ENCODE results near the gene TTC39C.
"Not testable (repeated sequence)": the region's sequence is repeated elsewhere in the genome, so short reads cannot be mapped to it uniquely, and the experiment has no call there.

The TTC39C gene

GRCh38 chr18:24073791-24074190 lies 59.2 kb downstream of the TTC39C start:
- TF ChIP-seq FOXP2 (optimal IDR thresholded peaks at IDR 0.05; ENCODE audit: control extremely low read depth, extremely low read length, insufficient read depth) (no peak), POLR2AphosphoS5 (IDR thresholded peaks at IDR 0.05; ENCODE audit: borderline replicate concordance, low read depth, low read length) (no peak), EZH2 (IDR thresholded peaks at IDR 0.05) (no peak)
- Histone ChIP-seq H3K4me3 (no peak overlapping the region), H3K36me3 (ENCODE audit: insufficient read depth, low read length) (0 out of 2 replicates have a peak, but pooled peaks cover 2% of the 10 kb centered on the region), H3K9ac (ENCODE audit: insufficient read length) (no peak overlapping the region), H3K9me3 (ENCODE audit: low read depth, low read length) (no peaks in the 10 kb centered on the region), H3K27ac (no peak overlapping the region)
- no peak for DNase-seq (ENCODE audit: low read depth, low spot score)

- H3K4me3 ChIP-seq; H3K36me3 ChIP-seq (ENCODE audit: insufficient read depth, low read length): not testable (repeated sequence)
Measured at GRCh38 chr18:24074757-24075156, 60.2 kb downstream of the TTC39C start.

GRCh38 chr18:24075767-24076597 lies 61.4 kb downstream of the TTC39C start:
- TF ChIP-seq POLR2AphosphoS5 (IDR thresholded peaks at IDR 0.05; ENCODE audit: borderline replicate concordance, low read depth, low read length) (no peak), FOXP2 (optimal IDR thresholded peaks at IDR 0.05; ENCODE audit: control extremely low read depth, extremely low read length, insufficient read depth) (no peak), EZH2 (IDR thresholded peaks at IDR 0.05) (no peak)
- Histone ChIP-seq H3K27ac (no peak overlapping the region), H3K4me3 (no peak overlapping the region), H3K36me3 (ENCODE audit: insufficient read depth, low read length) (peaks cover 4% of the 10 kb centered on the region; the same call in 1 of the 2 replicates), H3K9me3 (ENCODE audit: low read depth, low read length) (no peaks in the 10 kb centered on the region), H3K9ac (ENCODE audit: insufficient read length) (no peak overlapping the region)
- DNase-seq (ENCODE audit: low read depth, low spot score), result no peak

More at GRCh38 chr18:24074757-24075156, 60.2 kb downstream of the TTC39C start:
- H3K27ac ChIP-seq; H3K9ac ChIP-seq (ENCODE audit: insufficient read length); H3K9me3 ChIP-seq (ENCODE audit: low read depth, low read length); DNase-seq (ENCODE audit: low read depth, low spot score): not testable (repeated sequence)

DNA sequence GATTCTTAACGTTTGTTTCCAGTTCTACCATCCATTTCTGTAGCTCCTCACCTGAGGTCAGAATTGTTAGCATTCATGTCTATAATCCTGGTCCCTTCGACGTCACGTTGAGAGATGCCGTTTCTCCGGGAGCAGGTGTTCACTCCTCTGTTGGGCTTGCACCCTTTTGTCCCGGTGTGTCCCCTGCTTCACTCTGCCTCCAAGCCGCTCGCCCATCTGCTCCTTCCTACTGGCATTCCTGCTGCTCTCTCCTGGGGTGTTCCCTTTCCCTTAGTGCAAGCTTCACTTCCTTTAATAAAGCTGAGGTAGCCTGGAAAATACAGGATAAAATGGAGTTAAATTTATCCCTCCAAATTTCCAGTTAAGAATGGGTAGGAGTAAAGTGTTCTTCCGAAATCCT lies 62.4 kb downstream of the TTC39C start:
- Histone ChIP-seq H3K9me3 (ENCODE audit: low read depth, low read length) (no peaks in the 10 kb centered on the region), H3K4me3 (no peak overlapping the region), H3K27ac (no peak overlapping the region), H3K9ac (ENCODE audit: insufficient read length) (no peak overlapping the region), H3K36me3 (ENCODE audit: insufficient read depth, low read length) (peaks cover 4% of the 10 kb centered on the region; the same call in 1 of the 2 replicates)
- TF ChIP-seq POLR2AphosphoS5 (IDR thresholded peaks at IDR 0.05; ENCODE audit: borderline replicate concordance, low read depth, low read length), result no peak
- TF ChIP-seq FOXP2 (optimal IDR thresholded peaks at IDR 0.05; ENCODE audit: control extremely low read depth, extremely low read length, insufficient read depth), result no peak
- no peak for TF ChIP-seq EZH2 (IDR thresholded peaks at IDR 0.05)
- DNase-seq (ENCODE audit: low read depth, low spot score), result no peak

DNA sequence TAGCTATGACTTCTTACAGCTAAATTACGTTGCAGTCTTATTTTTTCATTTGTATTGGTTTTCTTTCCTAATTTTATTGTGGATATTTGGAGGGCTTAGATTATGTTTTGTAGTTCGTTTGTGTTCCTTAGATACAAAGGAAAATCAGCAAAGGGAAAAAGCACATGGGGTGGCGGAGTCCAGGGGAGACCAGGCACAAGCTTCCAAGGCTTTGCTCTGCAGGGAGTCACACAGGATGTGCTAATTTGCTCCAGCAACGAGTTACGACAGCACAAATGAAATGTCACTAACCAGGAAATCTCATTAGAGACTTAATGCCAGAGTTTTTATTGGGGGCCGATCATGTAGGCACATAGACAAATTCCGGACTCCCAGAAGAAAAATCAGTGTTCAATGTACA lies 63.8 kb downstream of the TTC39C start:
- H3K4me3 ChIP-seq, result no peak overlapping the region
- H3K27ac ChIP-seq, result no peak overlapping the region
- no peak for TF ChIP-seq FOXP2 (optimal IDR thresholded peaks at IDR 0.05; ENCODE audit: control extremely low read depth, extremely low read length, insufficient read depth)
- no peak for TF ChIP-seq EZH2 (IDR thresholded peaks at IDR 0.05)
- TF ChIP-seq POLR2AphosphoS5 (IDR thresholded peaks at IDR 0.05; ENCODE audit: borderline replicate concordance, low read depth, low read length), result no peak
- no peak overlapping the region for H3K9ac ChIP-seq (ENCODE audit: insufficient read length)
- no peak for DNase-seq (ENCODE audit: low read depth, low spot score)
- H3K9me3 ChIP-seq (ENCODE audit: low read depth, low read length), result no peaks in the 10 kb centered on the region
- peaks cover 4% of the 10 kb centered on the region; the same call in 1 of the 2 replicates for H3K36me3 ChIP-seq (ENCODE audit: insufficient read depth, low read length)

- no peak overlapping the region for H3K4me3 ChIP-seq
- peaks cover 4% of the 10 kb centered on the region; the same call in 1 of the 2 replicates for H3K36me3 ChIP-seq (ENCODE audit: insufficient read depth, low read length)
- no peak overlapping the region for H3K9ac ChIP-seq (ENCODE audit: insufficient read length)
- no peak for DNase-seq (ENCODE audit: low read depth, low spot score)
- no peaks in the 10 kb centered on the region for H3K9me3 ChIP-seq (ENCODE audit: low read depth, low read length)
- no peak overlapping the region for H3K27ac ChIP-seq
- no peak for TF ChIP-seq POLR2AphosphoS5 (IDR thresholded peaks at IDR 0.05; ENCODE audit: borderline replicate concordance, low read depth, low read length)
- no peak for TF ChIP-seq FOXP2 (optimal IDR thresholded peaks at IDR 0.05; ENCODE audit: control extremely low read depth, extremely low read length, insufficient read depth)
- TF ChIP-seq EZH2 (IDR thresholded peaks at IDR 0.05), result no peak
Measured at GRCh38 chr18:24080861-24081260, 66.3 kb downstream of the TTC39C start.

- H3K9me3 ChIP-seq (ENCODE audit: low read depth, low read length), result no peaks in the 10 kb centered on the region
- H3K36me3 ChIP-seq (ENCODE audit: insufficient read depth, low read length), result peaks cover 4% of the 10 kb centered on the region; the same call in 1 of the 2 replicates
- no peak overlapping the region for H3K9ac ChIP-seq (ENCODE audit: insufficient read length)
- H3K4me3 ChIP-seq, result no peak overlapping the region
- TF ChIP-seq EZH2 (IDR thresholded peaks at IDR 0.05) (no peak), FOXP2 (optimal IDR thresholded peaks at IDR 0.05; ENCODE audit: control extremely low read depth, extremely low read length, insufficient read depth) (no peak), POLR2AphosphoS5 (IDR thresholded peaks at IDR 0.05; ENCODE audit: borderline replicate concordance, low read depth, low read length) (no peak)
- DNase-seq (ENCODE audit: low read depth, low spot score), result no peak
- H3K27ac ChIP-seq, result no peak overlapping the region
Measured at GRCh38 chr18:24083550-24083949, 69.0 kb downstream of the TTC39C start.

DNA sequence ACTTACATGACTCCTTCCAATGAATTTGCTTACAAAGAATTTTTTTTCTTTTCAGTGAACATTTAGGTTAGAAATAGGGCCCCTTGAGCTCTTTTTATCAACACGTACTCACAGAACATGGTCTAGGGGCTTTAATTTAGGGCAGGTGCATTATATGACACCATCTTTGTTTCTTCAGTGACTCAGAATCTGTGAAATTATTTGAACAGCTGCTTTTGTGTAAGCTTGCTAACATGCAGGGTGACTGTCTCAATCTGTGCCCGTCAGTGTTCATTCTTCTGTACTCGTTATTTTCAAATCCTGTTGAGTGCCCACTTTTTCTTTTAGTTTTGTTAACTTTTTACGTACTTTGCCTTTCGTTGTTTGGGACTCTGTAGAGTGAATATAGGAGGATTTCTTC lies 71.5 kb downstream of the TTC39C start:
- Histone ChIP-seq H3K9ac (ENCODE audit: insufficient read length) (no peak overlapping the region), H3K27ac (no peak overlapping the region), H3K4me3 (no peak overlapping the region), H3K36me3 (ENCODE audit: insufficient read depth, low read length) (no peaks in the 10 kb centered on the region; the same call in 1 of the 2 replicates), H3K9me3 (ENCODE audit: low read depth, low read length) (no peaks in the 10 kb centered on the region)
- no peak for DNase-seq (ENCODE audit: low read depth, low spot score)
- TF ChIP-seq EZH2 (IDR thresholded peaks at IDR 0.05), result no peak
- TF ChIP-seq POLR2AphosphoS5 (IDR thresholded peaks at IDR 0.05; ENCODE audit: borderline replicate concordance, low read depth, low read length), result no peak
- TF ChIP-seq FOXP2 (optimal IDR thresholded peaks at IDR 0.05; ENCODE audit: control extremely low read depth, extremely low read length, insufficient read depth), result no peak

Data from SK-N-MC (cell line).